ENCODE measurements around the gene NBDY. TPM values are rescaled to one million over a fixed set of nuclear protein-coding genes. Genes with fewer than 3 reads are reported as not detected.

The NBDY gene
- total RNA-seq, 1 donor from 2014 or later: 90.1 TPM

DNA sequence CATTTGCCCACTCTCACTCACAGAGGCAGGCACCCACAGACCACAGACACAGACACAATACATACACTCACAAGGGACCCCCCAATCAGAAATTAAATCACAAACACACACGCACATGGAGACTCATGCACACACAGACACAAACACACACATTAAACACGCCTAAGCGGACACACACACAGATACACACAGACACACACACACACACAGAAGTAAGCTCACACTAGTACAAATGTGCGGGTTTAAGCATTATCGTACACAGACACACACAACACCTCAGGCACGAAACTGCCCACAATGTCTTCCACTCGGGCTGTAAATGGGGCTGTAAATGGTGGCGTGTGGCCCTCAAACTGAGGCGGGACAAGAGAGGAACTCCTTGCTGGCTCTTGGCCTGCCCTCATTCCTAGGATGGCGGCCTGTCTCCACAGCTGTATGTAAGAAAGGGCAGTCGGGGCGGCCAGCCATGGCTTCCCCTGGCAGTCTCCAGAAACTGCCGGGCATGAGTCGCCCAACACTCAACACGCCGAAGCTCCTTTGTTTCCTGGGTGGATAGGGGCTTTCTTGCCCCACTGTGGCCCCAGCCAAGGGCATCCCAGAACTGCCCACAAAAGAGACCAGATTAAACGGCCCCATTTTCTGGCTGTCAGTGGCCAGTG is 53.9 kb downstream of the NBDY start:
- peaks cover 10% of the 10 kb centered on the region for H3K27me3 Mint-ChIP-seq (ENCODE audit: unreplicated experiment)
- no peak overlapping the region for H3K4me3 Mint-ChIP-seq (ENCODE audit: unreplicated experiment)
- no peaks in the 10 kb centered on the region for H3K9me3 Mint-ChIP-seq (ENCODE audit: unreplicated experiment)
- peaks cover 31% of the 10 kb centered on the region for H3K4me1 Mint-ChIP-seq (ENCODE audit: unreplicated experiment)
- DNase-seq (ENCODE audit: low spot score): no peak
- peaks cover 38% of the 10 kb centered on the region for H3K36me3 Mint-ChIP-seq (ENCODE audit: low read depth, unreplicated experiment)
- TF ChIP-seq, protein P1, sequence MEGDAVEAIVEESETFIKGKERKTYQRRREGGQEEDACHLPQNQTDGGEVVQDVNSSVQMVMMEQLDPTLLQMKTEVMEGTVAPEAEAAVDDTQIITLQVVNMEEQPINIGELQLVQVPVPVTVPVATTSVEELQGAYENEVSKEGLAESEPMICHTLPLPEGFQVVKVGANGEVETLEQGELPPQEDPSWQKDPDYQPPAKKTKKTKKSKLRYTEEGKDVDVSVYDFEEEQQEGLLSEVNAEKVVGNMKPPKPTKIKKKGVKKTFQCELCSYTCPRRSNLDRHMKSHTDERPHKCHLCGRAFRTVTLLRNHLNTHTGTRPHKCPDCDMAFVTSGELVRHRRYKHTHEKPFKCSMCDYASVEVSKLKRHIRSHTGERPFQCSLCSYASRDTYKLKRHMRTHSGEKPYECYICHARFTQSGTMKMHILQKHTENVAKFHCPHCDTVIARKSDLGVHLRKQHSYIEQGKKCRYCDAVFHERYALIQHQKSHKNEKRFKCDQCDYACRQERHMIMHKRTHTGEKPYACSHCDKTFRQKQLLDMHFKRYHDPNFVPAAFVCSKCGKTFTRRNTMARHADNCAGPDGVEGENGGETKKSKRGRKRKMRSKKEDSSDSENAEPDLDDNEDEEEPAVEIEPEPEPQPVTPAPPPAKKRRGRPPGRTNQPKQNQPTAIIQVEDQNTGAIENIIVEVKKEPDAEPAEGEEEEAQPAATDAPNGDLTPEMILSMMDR (IDR thresholded peaks at IDR 0.05; ENCODE audit: unreplicated experiment): no peak
- H3K27ac Mint-ChIP-seq (ENCODE audit: unreplicated experiment): peak overlapping the region; percentile 67

DNA sequence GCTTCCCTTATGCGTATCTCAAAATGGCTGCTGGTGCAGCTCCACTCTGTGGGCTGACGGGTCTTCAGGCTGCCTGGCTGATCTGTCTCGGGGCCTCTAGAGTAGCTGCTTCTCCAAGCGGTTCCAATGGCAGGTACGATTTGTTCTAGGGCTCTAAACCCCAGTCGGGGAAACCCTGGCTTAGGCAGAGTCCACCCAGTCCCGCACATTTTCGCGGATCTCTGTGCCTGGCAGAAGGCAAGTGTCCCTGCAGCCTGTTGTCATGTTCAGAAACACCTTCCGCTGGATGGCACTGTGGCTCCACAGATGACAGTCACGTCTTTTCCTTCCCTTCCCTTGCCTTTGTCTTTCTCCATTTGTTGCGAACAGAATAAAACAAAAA is 54.4 kb downstream of the NBDY start:
- Mint-ChIP-seq H3K27ac (ENCODE audit: unreplicated experiment) (no peak overlapping the region), H3K4me3 (ENCODE audit: unreplicated experiment) (no peak overlapping the region), H3K9me3 (ENCODE audit: unreplicated experiment) (no peaks in the 10 kb centered on the region), H3K4me1 (ENCODE audit: unreplicated experiment) (peaks cover 31% of the 10 kb centered on the region), H3K36me3 (ENCODE audit: low read depth, unreplicated experiment) (peaks cover 42% of the 10 kb centered on the region), H3K27me3 (ENCODE audit: unreplicated experiment) (peaks cover 10% of the 10 kb centered on the region)
- TF ChIP-seq, protein P1 (IDR thresholded peaks at IDR 0.05; ENCODE audit: unreplicated experiment): no peak
- no peak for DNase-seq (ENCODE audit: low spot score)

DNA sequence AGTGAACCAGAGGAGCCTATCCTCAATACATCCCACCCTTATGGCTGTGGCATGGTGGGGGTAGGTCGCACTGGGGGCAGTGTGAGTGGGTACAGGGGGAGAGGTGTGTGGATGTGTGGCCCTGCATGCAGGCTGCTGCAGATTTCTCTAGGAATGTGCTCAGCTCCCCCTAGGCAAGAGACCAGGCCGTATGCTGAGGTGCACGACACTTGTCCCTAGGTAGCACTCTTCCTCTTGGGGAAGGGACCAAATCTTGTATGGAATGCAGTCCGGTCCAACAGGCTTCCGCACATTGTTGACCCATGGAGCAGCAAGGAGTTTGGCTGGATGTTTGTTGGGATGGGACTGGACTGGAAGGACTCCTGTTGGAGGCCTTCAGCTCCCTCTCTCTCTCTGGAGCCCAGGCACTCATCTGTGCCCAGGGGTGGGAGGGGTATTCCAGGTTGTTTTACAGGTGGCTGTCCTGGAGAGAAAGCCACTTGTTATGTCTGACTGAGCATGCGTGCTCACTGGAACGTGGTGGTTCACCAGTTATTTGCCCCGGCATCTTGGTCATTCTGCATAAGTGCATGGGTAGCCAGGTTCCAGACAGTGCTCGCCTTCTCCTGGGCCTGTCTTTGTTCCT is 55.1 kb downstream of the NBDY start:
- H3K27me3 Mint-ChIP-seq (ENCODE audit: unreplicated experiment): peaks cover 10% of the 10 kb centered on the region
- no peaks in the 10 kb centered on the region for H3K9me3 Mint-ChIP-seq (ENCODE audit: unreplicated experiment)
- no peak overlapping the region for H3K27ac Mint-ChIP-seq (ENCODE audit: unreplicated experiment)
- H3K36me3 Mint-ChIP-seq (ENCODE audit: low read depth, unreplicated experiment): peaks cover 42% of the 10 kb centered on the region
- no peak for DNase-seq (ENCODE audit: low spot score)
- H3K4me3 Mint-ChIP-seq (ENCODE audit: unreplicated experiment): no peak overlapping the region
- TF ChIP-seq, protein P1 (IDR thresholded peaks at IDR 0.05; ENCODE audit: unreplicated experiment): no peak
- H3K4me1 Mint-ChIP-seq (ENCODE audit: unreplicated experiment): peaks cover 31% of the 10 kb centered on the region

DNA sequence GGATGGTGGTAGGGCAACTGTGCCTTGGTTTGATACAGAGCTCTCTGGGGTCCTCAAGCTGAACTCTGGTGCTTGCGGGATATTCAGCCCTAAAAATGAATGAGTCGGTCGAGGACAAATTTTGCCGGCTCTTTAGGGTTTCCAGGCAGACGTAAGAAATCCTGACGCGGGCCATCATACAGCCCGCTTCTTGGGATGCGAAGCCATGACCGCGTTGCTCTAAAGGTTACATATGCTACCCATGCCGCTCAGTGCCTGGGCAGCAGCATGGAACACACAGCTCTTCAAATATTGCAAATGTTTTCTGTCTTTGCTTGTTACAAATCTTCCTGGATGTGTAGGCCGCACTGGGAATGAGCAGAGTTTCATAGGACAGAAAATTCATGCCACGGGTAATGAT is 55.6 kb downstream of the NBDY start:
- Mint-ChIP-seq H3K4me1 (ENCODE audit: unreplicated experiment) (peaks cover 31% of the 10 kb centered on the region), H3K27me3 (ENCODE audit: unreplicated experiment) (peaks cover 11% of the 10 kb centered on the region), H3K4me3 (ENCODE audit: unreplicated experiment) (no peak overlapping the region), H3K27ac (ENCODE audit: unreplicated experiment) (peak overlapping the region; percentile 15), H3K36me3 (ENCODE audit: low read depth, unreplicated experiment) (peaks cover 42% of the 10 kb centered on the region), H3K9me3 (ENCODE audit: unreplicated experiment) (no peaks in the 10 kb centered on the region)
- no peak for DNase-seq (ENCODE audit: low spot score)
- TF ChIP-seq, protein P1 (IDR thresholded peaks at IDR 0.05; ENCODE audit: unreplicated experiment): no peak

DNA sequence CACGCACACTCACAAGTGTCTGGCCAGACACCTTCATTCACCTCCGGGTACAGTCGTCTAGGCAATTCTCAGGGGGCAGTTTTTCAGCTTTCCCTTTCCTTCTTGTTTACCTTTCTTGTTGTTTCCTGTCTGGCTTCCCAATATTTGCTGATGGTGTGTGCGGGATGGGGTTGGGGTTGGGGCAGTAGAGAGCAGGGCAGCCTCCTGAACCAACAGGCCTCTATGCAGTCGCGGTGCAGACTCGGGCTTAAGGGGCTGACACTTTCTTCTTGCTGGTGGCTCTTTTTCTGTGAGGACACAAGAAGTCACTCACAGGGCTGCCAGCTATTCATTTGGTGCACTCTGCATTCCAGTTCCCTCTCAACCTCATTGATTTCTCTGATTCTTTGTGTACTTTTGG is 56.4 kb downstream of the NBDY start:
- peaks cover 47% of the 10 kb centered on the region for H3K36me3 Mint-ChIP-seq (ENCODE audit: low read depth, unreplicated experiment)
- no peak for DNase-seq (ENCODE audit: low spot score)
- H3K27ac Mint-ChIP-seq (ENCODE audit: unreplicated experiment): peak overlapping the region; percentile 15
- H3K27me3 Mint-ChIP-seq (ENCODE audit: unreplicated experiment): peaks cover 13% of the 10 kb centered on the region
- peaks cover 31% of the 10 kb centered on the region for H3K4me1 Mint-ChIP-seq (ENCODE audit: unreplicated experiment)
- no peak overlapping the region for H3K4me3 Mint-ChIP-seq (ENCODE audit: unreplicated experiment)
- no peaks in the 10 kb centered on the region for H3K9me3 Mint-ChIP-seq (ENCODE audit: unreplicated experiment)
- TF ChIP-seq, protein P1 (IDR thresholded peaks at IDR 0.05; ENCODE audit: unreplicated experiment): no peak
